Measurements from ENCODE around the gene CTNNA3.
"Not testable (repeated sequence)": the region's sequence is repeated elsewhere in the genome, so short reads cannot be mapped to it uniquely, and the experiment has no call there.

CTNNA3 gene

GRCh38 chr10:67230680-67231500 is 465.1 kb downstream of the CTNNA3 start:
- DNase-seq, result not testable (repeated sequence)

DNA sequence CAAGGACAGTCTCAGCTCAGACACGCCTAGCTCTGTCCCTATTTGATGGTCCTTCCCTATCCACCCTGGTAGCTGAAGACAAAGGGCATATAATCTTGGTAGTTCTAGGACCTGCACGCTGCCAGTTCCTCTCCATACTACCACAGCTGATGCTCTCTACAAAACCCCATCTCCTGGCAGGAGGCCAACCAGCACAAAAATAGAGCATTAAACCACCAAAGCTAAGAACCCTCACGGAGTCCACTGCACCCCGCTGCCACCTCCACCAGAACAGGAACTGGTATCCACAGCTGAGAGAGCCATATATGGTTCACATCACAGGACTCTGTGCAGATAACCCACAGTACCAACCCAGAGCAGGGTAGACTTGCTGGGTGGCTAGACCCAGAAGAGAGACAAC is 470.8 kb downstream of the CTNNA3 start:
- DNase-seq, result no peak

GRCh38 chr10:67224553-67224952 is 471.4 kb downstream of the CTNNA3 start:
- no peak for DNase-seq

DNA sequence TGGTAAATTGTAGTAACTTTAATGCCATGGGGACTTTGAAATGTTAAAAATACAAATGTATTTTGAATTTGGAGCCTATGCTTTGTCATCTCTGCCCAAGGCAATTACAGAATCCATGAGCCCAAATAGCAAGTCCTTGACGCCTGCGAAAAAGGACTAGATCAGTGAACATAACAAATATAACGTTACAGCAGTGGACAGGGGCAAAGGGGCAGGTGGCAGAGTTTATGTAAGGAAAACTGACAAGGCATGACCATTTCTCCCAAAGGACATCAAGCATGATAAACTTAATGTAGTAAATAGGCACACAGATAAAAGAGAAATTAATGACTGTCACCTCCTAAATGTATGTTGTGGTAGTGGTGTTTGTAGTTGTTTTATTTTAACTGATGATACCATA is 473.1 kb downstream of the CTNNA3 start:
- DNase-seq, result no peak

DNA sequence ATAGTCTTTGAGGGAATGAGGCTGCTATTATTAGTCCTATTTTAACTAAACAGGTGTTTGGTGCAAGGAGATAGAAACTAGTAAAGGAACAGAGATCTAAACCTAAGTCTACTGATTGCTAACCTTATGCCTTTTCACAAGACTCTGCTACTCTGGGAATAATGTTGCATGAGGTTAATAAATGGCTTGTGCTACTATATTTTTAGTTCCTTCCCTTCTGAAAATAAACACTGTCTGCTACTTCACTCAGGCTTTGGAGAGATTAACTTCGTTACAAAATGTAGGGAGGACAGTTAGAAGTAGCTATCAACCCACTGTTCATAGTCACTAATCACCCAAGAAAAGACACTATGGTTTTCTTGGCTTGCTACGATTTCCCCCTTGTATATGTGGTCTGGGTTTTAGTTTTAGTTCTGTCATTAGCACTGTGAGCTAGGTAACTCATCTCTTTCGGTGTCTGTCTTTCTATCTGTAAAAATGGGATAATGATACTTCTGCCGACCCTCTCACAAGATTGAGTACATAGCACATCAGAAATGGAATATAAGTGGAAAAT is 474.0 kb downstream of the CTNNA3 start:
- DNase-seq, result no peak

- DNase-seq, result no peak
Measured at GRCh38 chr10:67211680-67212079, 484.3 kb downstream of the CTNNA3 start.

DNA sequence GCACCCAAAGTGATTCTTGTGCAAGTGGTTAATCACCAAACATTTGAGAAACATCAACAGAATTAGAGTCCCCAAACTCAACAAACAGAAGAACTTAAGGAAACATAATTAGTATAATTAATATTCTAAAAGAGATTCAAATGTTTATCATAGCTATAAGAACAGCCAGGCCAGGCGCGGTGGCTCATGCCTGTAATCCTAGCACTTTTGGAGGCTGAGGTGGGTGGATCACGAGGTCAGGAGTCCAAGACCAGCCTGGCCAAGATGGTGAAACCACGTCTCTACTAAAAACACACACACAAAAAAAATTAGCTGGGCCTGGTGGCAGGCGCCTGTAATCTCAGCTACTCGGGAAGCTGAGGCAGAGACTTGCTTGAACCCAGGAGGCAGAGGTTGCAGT is 488.1 kb downstream of the CTNNA3 start:
- not testable (repeated sequence) for DNase-seq

- DNase-seq, result no peak
Measured at GRCh38 chr10:67200913-67201564, 495.0 kb downstream of the CTNNA3 start.

- DNase-seq, result no peak
Measured at GRCh38 chr10:67175354-67175753, 520.6 kb downstream of the CTNNA3 start.

GRCh38 chr10:67173787-67174186 is 522.2 kb downstream of the CTNNA3 start:
- DNase-seq, result no peak

DNA sequence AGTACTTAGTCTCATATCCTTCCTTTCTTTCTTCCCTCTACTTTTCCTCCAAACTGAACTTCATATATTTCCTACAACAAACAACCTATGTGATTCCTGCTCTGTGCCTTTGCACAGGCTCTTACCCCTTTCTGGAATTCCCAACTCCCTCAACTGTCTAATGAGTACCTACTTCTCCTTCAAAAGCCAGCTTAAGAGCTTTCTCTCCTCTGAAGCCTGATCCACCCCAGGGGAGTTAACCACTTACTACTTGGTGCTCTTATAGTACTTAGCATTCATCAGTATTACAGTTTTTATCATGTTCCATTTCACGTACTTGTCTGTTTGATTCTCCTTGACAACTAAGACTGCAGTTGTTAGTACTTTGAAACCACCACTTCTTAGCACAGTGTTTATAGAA is 524.0 kb downstream of the CTNNA3 start:
- no peak for DNase-seq

DNA sequence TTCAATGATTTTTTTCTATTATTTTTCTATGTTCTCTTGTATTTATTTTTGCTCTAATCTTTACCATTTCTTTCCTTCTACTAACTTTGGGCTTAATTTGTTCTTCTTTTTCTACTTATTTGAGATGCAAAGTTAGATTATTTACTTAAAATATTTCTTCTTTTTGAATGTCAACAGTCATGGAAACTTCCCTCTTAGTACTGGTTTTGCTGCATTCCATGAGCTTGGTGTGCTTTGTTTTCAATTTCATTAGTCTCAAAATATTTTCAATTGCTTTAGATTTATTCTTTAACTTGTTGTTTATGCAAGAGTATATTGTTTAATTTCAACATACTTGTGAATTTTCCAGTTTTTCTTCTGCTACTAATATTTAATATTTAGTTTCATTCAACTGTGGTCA is 539.8 kb downstream of the CTNNA3 start:
- no peak for DNase-seq

DNA sequence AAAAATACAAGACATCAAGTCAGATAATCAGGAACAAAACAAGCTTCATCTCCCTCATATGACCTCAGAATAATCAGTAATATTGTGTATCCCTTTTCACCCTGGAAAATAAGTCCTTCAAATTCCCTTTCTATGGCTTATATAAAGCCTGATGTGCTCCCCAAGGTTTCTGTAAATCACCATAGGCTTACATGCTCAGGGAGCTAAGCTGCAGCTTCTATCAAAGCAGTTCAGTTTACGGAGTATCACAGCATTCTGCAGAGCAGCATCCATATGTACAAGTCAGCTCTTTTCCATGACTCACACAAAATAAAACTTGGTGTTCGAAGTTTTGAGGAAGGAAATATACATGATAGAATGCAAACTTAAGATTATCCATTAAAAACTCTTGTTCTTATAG is 544.5 kb downstream of the CTNNA3 start:
- no peak for DNase-seq

GRCh38 chr10:67144530-67144929 is 551.5 kb downstream of the CTNNA3 start:
- DNase-seq, result no peak

GRCh38 chr10:67141300-67141699 is 554.7 kb downstream of the CTNNA3 start:
- no peak for DNase-seq

- DNase-seq, result no peak
Measured at GRCh38 chr10:67140641-67141040, 555.4 kb downstream of the CTNNA3 start.

- no peak for DNase-seq
Measured at GRCh38 chr10:67127441-67127840, 568.6 kb downstream of the CTNNA3 start.

DNA sequence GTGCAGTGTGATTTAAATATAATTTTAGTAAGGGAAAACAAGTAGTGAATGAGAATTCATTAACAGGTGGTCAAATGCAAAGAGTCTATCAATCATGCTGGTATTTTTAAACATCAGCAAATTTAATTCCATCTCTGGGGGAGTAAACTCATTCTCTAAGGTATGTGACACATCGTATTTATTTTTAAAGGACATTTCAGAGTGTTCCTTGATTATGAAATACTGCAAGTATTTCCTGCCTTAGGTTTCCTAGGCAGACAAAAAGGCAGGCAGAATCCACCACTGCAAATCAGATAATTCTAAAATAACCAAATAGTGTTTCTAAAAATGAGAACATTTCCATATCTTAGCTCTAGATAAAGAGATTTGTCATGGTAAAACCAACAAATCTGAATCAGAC is 576.3 kb downstream of the CTNNA3 start:
- no peak for DNase-seq

DNA sequence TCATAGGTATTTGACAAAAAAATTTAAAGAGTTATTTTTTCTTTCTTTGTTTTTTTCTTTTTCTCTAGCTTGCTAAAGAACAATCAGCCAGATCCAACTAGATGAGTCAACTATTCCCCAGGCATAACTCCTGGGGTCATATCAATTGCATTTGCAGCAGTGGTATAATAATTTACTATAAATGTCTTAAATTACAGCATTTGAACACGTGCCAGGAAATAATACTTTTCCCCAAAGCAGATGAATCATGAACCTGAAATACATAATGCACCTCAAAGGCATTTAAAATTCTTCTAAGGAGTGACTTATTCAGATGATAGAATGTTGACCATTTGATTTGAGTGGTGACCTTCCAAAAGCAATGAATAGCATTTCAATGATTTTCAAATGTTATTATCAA is 580.0 kb downstream of the CTNNA3 start:
- no peak for DNase-seq

DNA sequence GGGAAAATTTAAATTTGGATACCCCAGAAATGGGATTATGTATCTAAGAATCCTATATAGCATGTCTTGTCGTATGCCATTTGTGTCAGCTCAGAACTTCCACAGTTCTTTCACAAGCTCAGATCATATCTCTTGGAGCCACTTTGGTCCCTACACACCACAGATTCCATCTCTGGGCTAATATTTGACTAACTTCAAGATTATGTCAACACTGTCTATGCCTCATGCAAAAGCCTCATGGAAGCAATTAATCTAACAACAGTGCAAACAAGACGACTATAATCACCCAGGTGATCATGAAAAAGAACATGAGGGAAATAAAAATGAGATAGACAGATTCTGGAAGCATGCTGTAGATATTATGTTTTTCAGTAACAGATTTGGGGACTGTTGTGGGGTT is 581.0 kb downstream of the CTNNA3 start:
- no peak for DNase-seq

GRCh38 chr10:67112765-67113164 is 583.2 kb downstream of the CTNNA3 start:
- no peak for DNase-seq

- no peak for DNase-seq
Measured at GRCh38 chr10:67110286-67110685, 585.7 kb downstream of the CTNNA3 start.

DNA sequence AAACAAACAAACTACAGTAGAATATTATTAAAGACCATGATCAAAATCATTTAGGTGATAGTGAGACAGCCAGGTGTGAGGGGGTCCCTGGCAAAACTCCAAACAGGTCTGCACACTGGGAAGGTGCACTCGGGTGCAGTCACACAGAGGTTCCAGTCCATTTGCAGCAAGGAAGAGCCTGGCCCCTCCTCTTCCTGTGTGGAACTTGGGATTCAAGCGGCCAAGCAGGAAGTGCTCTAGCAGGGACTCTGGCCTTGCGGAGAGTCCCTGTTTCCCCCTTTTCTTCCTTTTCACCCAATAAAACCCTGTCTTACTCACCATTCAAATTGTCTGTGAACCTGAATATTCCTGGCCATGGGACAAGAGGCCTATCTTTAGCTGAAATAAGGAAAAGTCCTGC is 588.3 kb downstream of the CTNNA3 start:
- DNase-seq, result no peak

- DNase-seq, result no peak
Measured at GRCh38 chr10:67100951-67101350, 595.0 kb downstream of the CTNNA3 start.

All from femur (tissue), 1 donor.